Neural progenitor cell (in vitro differentiated cells): ENCODE measurements around the gene REEP1.
A peak's percentile ranks its signal among the peaks of the same experiment; 100 is the strongest.

ENCODE experiments used
- EZH2phosphoT487 ChIP-seq: fragments of 200-600 bp; sonication (generic); IDR thresholded peaks from 2 replicates; pipeline ENCODE4 v1.6.1; 2017; ENCODE audit warnings: antibody characterized with exemption
- TF ChIP-seq, protein P1 (sequence below): fragments of 200-600 bp; sonication (generic); IDR thresholded peaks from 2 replicates; pipeline ENCODE4 v1.5.1; 2017; ENCODE audit warnings: antibody characterized with exemption, mild to moderate bottlenecking

DNA sequence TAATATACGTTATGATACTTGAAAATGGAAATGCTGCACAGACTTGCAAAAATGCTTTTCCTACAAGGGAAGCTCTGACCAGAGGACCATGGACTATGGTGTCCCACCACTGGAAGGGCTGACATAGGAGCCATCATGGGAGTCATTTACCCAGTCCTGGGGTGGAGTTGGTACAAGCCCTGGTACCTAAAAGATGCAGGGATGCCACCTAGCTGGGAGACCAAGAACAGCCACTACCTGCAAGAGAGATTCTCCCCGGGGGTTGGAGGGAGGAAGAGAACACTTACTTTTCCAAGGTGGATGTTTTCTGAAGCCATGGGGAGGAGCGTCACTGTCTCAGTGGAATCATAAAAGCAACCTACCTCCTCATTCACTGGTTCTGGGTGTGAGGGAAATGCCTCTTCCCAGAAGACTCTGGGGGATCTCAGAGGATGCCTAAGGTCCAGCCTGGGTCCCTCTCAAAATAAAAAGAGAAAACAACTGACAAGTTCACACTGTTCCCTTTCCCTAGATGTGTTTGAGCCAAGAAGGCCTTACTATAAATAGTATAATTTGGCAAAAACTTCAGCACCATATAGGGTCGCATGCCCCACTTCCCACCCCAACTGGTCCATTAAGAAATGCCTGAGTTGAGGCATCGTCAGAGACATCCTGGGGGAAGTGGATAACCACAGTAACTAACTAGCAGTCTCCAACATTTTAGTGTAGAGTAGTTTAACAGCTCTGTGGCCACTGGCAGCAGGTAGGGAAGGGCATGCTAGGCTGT is 39.9 kb downstream of the REEP1 start:
- TF ChIP-seq, protein P1, sequence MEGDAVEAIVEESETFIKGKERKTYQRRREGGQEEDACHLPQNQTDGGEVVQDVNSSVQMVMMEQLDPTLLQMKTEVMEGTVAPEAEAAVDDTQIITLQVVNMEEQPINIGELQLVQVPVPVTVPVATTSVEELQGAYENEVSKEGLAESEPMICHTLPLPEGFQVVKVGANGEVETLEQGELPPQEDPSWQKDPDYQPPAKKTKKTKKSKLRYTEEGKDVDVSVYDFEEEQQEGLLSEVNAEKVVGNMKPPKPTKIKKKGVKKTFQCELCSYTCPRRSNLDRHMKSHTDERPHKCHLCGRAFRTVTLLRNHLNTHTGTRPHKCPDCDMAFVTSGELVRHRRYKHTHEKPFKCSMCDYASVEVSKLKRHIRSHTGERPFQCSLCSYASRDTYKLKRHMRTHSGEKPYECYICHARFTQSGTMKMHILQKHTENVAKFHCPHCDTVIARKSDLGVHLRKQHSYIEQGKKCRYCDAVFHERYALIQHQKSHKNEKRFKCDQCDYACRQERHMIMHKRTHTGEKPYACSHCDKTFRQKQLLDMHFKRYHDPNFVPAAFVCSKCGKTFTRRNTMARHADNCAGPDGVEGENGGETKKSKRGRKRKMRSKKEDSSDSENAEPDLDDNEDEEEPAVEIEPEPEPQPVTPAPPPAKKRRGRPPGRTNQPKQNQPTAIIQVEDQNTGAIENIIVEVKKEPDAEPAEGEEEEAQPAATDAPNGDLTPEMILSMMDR: peak; percentile 19
- no peak for TF ChIP-seq EZH2phosphoT487
